GM12892 (cell line): Measurements from ENCODE around the gene WNT2.
"Not testable (repeated sequence)": the region's sequence is repeated elsewhere in the genome, so short reads cannot be mapped to it uniquely, and the experiment has no call there.

Source experiments
- DNase-seq: peaks from one replicate; pipeline ENCODE4 v3.0.0; 2011; ENCODE audit not compliant: insufficient read length
- FAIRE-seq: peaks from 2 replicates; lab custom pipeline; 2011; peaks lifted over from hg19 to GRCh38; lab: Jason Lieb, UNC
- POLR2A ChIP-seq: IDR thresholded peaks from 2 replicates; pipeline ENCODE4 v1.6.1; 2011; ENCODE audit warnings: low read depth, low read length, control low read depth
- POLR2AphosphoS5 ChIP-seq: IDR thresholded peaks from 2 replicates; pipeline ENCODE4 v1.6.1; 2011; ENCODE audit warnings: low read depth, low read length, control low read depth
- TAF1 ChIP-seq: IDR thresholded peaks from 2 replicates; pipeline ENCODE4 v1.6.1; 2011; ENCODE audit warnings: low read depth, mild to moderate bottlenecking, control low read depth, low read length, borderline replicate concordance

The WNT2 gene

GRCh38 chr7:117325836-117326235 lies 3.0 kb upstream of the WNT2 start:
- no peak for FAIRE-seq
- no peak for TF ChIP-seq TAF1
- no peak for TF ChIP-seq POLR2AphosphoS5
- no peak for TF ChIP-seq POLR2A
- no peak for DNase-seq

- TF ChIP-seq TAF1 (no peak), POLR2AphosphoS5 (no peak), POLR2A (no peak)
- DNase-seq = no peak
- no peak for FAIRE-seq
Observed at GRCh38 chr7:117324960-117325359, 2.1 kb upstream of the WNT2 start.

- DNase-seq (no peak), FAIRE-seq (no peak)
- TF ChIP-seq POLR2A (no peak), TAF1 (no peak), POLR2AphosphoS5 (no peak)
Observed at GRCh38 chr7:117323851-117324711, 1.2 kb upstream of the WNT2 start.

GRCh38 chr7:117323305-117323850 lies 520 bp upstream of the WNT2 start:
- no peak for FAIRE-seq
- no peak for TF ChIP-seq POLR2AphosphoS5
- TF ChIP-seq POLR2A = no peak
- TF ChIP-seq TAF1 = no peak
- DNase-seq = no peak

- TF ChIP-seq TAF1 (no peak), POLR2AphosphoS5 (no peak), POLR2A (no peak)
- DNase-seq (no peak), FAIRE-seq (no peak)
Observed at GRCh38 chr7:117320523-117320922, 2.3 kb downstream of the WNT2 start.

GRCh38 chr7:117319181-117319580 lies 3.7 kb downstream of the WNT2 start:
- TF ChIP-seq TAF1 (no peak), POLR2AphosphoS5 (no peak), POLR2A (no peak)
- DNase-seq (no peak), FAIRE-seq (no peak)

- FAIRE-seq (no peak), DNase-seq (no peak)
- TF ChIP-seq POLR2AphosphoS5 = no peak
- TF ChIP-seq TAF1 = no peak
- TF ChIP-seq POLR2A = no peak
Observed at GRCh38 chr7:117313582-117313981, 9.3 kb downstream of the WNT2 start.

GRCh38 chr7:117312593-117313580 lies 10.0 kb downstream of the WNT2 start:
- DNase-seq = no peak
- no peak for FAIRE-seq
- no peak for TF ChIP-seq POLR2AphosphoS5
- TF ChIP-seq TAF1 = no peak
- TF ChIP-seq POLR2A = no peak

GRCh38 chr7:117308891-117309290 lies 14.0 kb downstream of the WNT2 start:
- DNase-seq (no peak), FAIRE-seq (no peak)

GRCh38 chr7:117302396-117302795 lies 20.5 kb downstream of the WNT2 start:
- FAIRE-seq (no peak), DNase-seq (no peak)
- TF ChIP-seq POLR2AphosphoS5 (no peak), POLR2A (no peak), TAF1 (no peak)

More at GRCh38 chr7:117308891-117309290, 14.0 kb downstream of the WNT2 start:
- TF ChIP-seq POLR2AphosphoS5 (no peak), TAF1 (no peak), POLR2A (no peak)

GRCh38 chr7:117300506-117300905 lies 22.4 kb downstream of the WNT2 start:
- DNase-seq, FAIRE-seq: not testable (repeated sequence)
